SK-N-SH treated with all-trans-retinoic acid at 6 μM for 48 hours (cell line): ENCODE measurements around the gene ZBTB16.

ENCODE experiments used
- ATAC-seq: fragments of 200-7000 bp; cut with Tn5 transposase; 3 replicates; pipeline ENCODE4 v1.9.1; 2020; ENCODE audit warnings: mild to moderate bottlenecking, moderate library complexity
- ARNTL ChIP-seq: fragments of 450-650 bp; formaldehyde crosslinking; IDR thresholded peaks from 2 replicates; pipeline ENCODE4 v1.5.0; 2020; ENCODE audit warnings: low read depth, mild to moderate bottlenecking, moderate library complexity, borderline replicate concordance
- BACH2 ChIP-seq: fragments of 250-450 bp; sonication (Bioruptor Pico); IDR thresholded peaks from 2 replicates; pipeline ENCODE4 v1.9.0; 2021; ENCODE audit warnings: mild to moderate bottlenecking, borderline replicate concordance
- CREB5 ChIP-seq: fragments of 250-450 bp; sonication (Bioruptor Pico); IDR thresholded peaks from 2 replicates; pipeline ENCODE4 v1.5.1; 2020; ENCODE audit warnings: low read depth, mild to moderate bottlenecking, moderate library complexity
- CSDC2 ChIP-seq: fragments of 250-450 bp; sonication (Bioruptor Pico); IDR thresholded peaks from 2 replicates; pipeline ENCODE4 v1.5.0; 2020; ENCODE audit warnings: mild to moderate bottlenecking, moderate library complexity
- ESRRG ChIP-seq: fragments of 250-450 bp; sonication (Bioruptor Pico); IDR thresholded peaks from 2 replicates; pipeline ENCODE4 v1.6.1; 2021; ENCODE audit warnings: mild to moderate bottlenecking
- GLIS3 ChIP-seq: fragments of 250-450 bp; sonication (Bioruptor Pico); IDR thresholded peaks from 2 replicates; pipeline ENCODE4 v1.5.0; 2020; ENCODE audit warnings: mild to moderate bottlenecking, moderate library complexity
- ISL1 ChIP-seq: fragments of 250-450 bp; sonication (Bioruptor Pico); IDR thresholded peaks from 2 replicates; pipeline ENCODE4 v2.1.2; 2022; ENCODE audit warnings: mild to moderate bottlenecking, moderate library complexity
- OSR1 ChIP-seq: fragments of 250-450 bp; sonication (Bioruptor Pico); IDR thresholded peaks from 2 replicates; pipeline ENCODE4 v1.8.0; 2022; ENCODE audit warnings: moderate library complexity, mild to moderate bottlenecking, inconsistent platforms
- PATZ1 ChIP-seq: fragments of 250-450 bp; sonication (Bioruptor Pico); IDR thresholded peaks from 2 replicates; pipeline ENCODE4 v1.8.0; 2020; ENCODE audit warnings: mild to moderate bottlenecking, moderate library complexity, borderline replicate concordance
- POU6F1 ChIP-seq: fragments of 250-450 bp; sonication (Bioruptor Pico); IDR thresholded peaks from 2 replicates; pipeline ENCODE4 v1.8.0; 2021; ENCODE audit warnings: low read depth, mild to moderate bottlenecking, moderate library complexity, borderline replicate concordance
- PPARA ChIP-seq: fragments of 250-450 bp; sonication (Bioruptor Pico); IDR thresholded peaks from 2 replicates; pipeline ENCODE4 v1.5.0; 2020; ENCODE audit warnings: mild to moderate bottlenecking, borderline replicate concordance
- SNAI2 ChIP-seq: fragments of 250-450 bp; sonication (Bioruptor Pico); IDR thresholded peaks from 2 replicates; pipeline ENCODE4 v1.5.0; 2020; ENCODE audit warnings: mild to moderate bottlenecking, moderate library complexity
- TOX ChIP-seq: fragments of 250-450 bp; sonication (Bioruptor Pico); IDR thresholded peaks from 2 replicates; pipeline ENCODE4 v1.8.0; 2021; ENCODE audit warnings: mild to moderate bottlenecking, moderate library complexity, borderline replicate concordance
- TSHZ2 ChIP-seq: fragments of 250-450 bp; sonication (Bioruptor Pico); IDR thresholded peaks from 2 replicates; pipeline ENCODE4 v1.5.0; 2020; ENCODE audit warnings: mild to moderate bottlenecking, moderate library complexity
- ZC3H10 ChIP-seq: fragments of 250-450 bp; sonication (Bioruptor Pico); IDR thresholded peaks from 2 replicates; pipeline ENCODE4 v1.5.1; 2021; ENCODE audit warnings: mild to moderate bottlenecking, moderate library complexity
- ZFP3 ChIP-seq: fragments of 250-450 bp; sonication (Bioruptor Pico); IDR thresholded peaks from 2 replicates; pipeline ENCODE4 v1.5.0; 2020; ENCODE audit warnings: mild to moderate bottlenecking, moderate library complexity
- ZFP30 ChIP-seq: fragments of 450-650 bp; formaldehyde crosslinking; IDR thresholded peaks from 2 replicates; pipeline ENCODE4 v1.5.0; 2022; ENCODE audit warnings: mild to moderate bottlenecking, moderate library complexity
- ZNF565 ChIP-seq: fragments of 450-650 bp; formaldehyde crosslinking; conservative IDR thresholded peaks from 2 replicates; pipeline ENCODE4 v1.5.0; 2020; ENCODE audit warnings: low read depth, mild to moderate bottlenecking, moderate library complexity
- ZNF8 ChIP-seq: fragments of 450-650 bp; formaldehyde crosslinking; IDR thresholded peaks from 2 replicates; pipeline ENCODE4 v1.5.0; 2020; ENCODE audit warnings: mild to moderate bottlenecking, moderate library complexity

The ZBTB16 gene

GRCh38 chr11:114040706-114041211 is 18.8 kb upstream of the ZBTB16 start:
- TF ChIP-seq OSR1 (CRISPR knock-in tag) = no peak
- TF ChIP-seq TOX (CRISPR knock-in tag) = no peak
- no peak for TF ChIP-seq ESRRG
- no peak for TF ChIP-seq CSDC2 (CRISPR knock-in tag)
- no peak for TF ChIP-seq ZFP30 (CRISPR knock-in tag)
- no peak for TF ChIP-seq POU6F1 (CRISPR knock-in tag)
- no peak for TF ChIP-seq ZFP3 (CRISPR knock-in tag)
- TF ChIP-seq GLIS3 (CRISPR knock-in tag) = no peak
- TF ChIP-seq SNAI2 (CRISPR knock-in tag) = no peak
- TF ChIP-seq ISL1 = no peak
- no peak for TF ChIP-seq CREB5
- no peak for TF ChIP-seq ARNTL
- no peak for TF ChIP-seq ZNF565 (CRISPR knock-in tag)
- no peak for TF ChIP-seq ZC3H10
- no peak for TF ChIP-seq PPARA (CRISPR knock-in tag)
- TF ChIP-seq TSHZ2 = no peak
- TF ChIP-seq PATZ1 (CRISPR knock-in tag) = no peak
- no peak for TF ChIP-seq BACH2
- no peak for ATAC-seq

GRCh38 chr11:114042234-114042633 is 17.3 kb upstream of the ZBTB16 start:
- no peak for TF ChIP-seq BACH2
- ATAC-seq = no peak

- ATAC-seq = no peak
- TF ChIP-seq ARNTL (no peak), ZFP30 (CRISPR knock-in tag) (no peak)
Observed at GRCh38 chr11:114044042-114044871, 15.3 kb upstream of the ZBTB16 start.

- no peak for TF ChIP-seq POU6F1 (CRISPR knock-in tag)
- no peak for TF ChIP-seq TOX (CRISPR knock-in tag)
- TF ChIP-seq PATZ1 (CRISPR knock-in tag) = no peak
- no peak for TF ChIP-seq ZNF8 (CRISPR knock-in tag)
- no peak for TF ChIP-seq ZNF565 (CRISPR knock-in tag)
- ATAC-seq = no peak
Observed at GRCh38 chr11:114047327-114047726, 12.2 kb upstream of the ZBTB16 start.
